RWPE1 (cell line): ENCODE measurements around the gene PAK6.
A peak's percentile ranks its signal among the peaks of the same experiment; 100 is the strongest.

ENCODE experiments used
- CTCF ChIA-PET: fragments of 350-600 bp; sonication (Branson Sonifier 250); formaldehyde crosslinking; extraction: SDS; loops from one replicate; lab custom pipeline; 2021; lab: Yijun Ruan, JAX
- POLR2A ChIA-PET: fragments of 400-600 bp; formaldehyde crosslinking; extraction: SDS; loops from one replicate; lab custom pipeline; 2020; ENCODE audit warnings: antibody characterized with exemption; ENCODE audit not compliant: low non-redundant PET; lab: Yijun Ruan, JAX
- DNase-seq: peaks from one replicate; pipeline ENCODE4 v3.0.0; 2012; ENCODE audit warnings: low spot score
- H3K27ac ChIP-seq: fragments of 450-650 bp; 2 replicates; pipeline ENCODE4 v1.5.1; 2017
- CTCF ChIP-seq: fragments of 450-650 bp; conservative IDR thresholded peaks from 2 replicates; pipeline ENCODE4 v1.5.1; 2017; ENCODE audit warnings: low read depth, mild to moderate bottlenecking

Gene PAK6

DNA sequence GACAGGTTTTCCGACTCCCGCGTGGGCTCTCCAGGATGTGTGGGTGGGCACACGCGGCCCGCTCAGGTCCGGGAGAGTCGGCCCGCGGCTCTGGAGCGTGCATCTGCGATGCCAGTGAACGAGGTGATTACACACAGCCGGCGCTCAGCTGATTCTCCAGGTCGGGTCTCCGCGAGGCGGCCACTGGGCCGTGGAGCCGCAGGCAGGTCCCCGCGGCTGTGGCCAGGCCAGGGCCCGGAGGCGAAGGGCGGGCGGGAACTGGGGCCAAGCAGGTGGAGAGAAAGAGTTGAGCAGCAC lies 13.2 kb downstream of the PAK6 start:
- ChIA-PET CTCF (interaction anchor here (0.5 kb wide), 1 partner anchor 27 kb away, joined by 3 read pairs; no protein-coding TSS in a partner anchor), POLR2A (no interaction called here)
- H3K27ac ChIP-seq = no peak overlapping the region
- no peak for TF ChIP-seq CTCF
- DNase-seq = no peak

DNA sequence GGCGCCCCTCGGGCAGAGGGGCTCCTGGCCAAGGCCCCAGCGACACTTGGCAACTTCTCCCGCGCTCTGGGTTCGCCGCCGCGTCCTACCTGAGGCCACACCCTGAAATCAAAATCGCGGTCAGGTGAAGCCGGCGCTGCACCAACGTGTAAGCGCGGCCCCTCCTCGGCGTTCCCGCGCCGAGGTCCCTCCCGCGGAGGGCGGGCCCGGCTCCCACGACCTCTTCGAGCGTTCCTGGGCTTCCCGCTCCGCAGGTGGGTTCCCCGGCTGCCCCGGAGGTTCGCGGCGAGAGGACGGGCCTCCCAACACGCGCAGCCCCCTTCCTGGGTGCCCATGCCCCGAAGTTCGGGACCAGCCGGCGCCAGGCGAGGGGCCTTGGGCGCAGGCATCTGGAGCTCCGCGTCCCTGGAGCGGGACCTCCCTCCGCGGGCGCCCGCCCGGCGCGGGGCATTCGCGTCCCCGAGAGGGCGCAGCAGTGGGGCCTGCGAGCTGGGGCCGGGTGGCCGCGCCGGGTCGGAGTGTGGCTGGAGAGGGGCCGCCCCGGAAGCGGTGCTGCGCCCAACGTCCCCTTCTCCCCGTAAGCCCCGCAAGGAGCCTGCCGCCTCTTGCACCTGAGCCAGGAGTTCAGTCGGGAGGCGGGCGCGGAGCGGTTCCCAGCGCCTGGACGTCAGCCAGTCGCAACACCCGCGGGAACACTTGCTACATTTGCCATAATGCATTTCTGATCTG lies 13.7 kb downstream of the PAK6 start:
- no peak for DNase-seq
- POLR2A ChIA-PET = no interaction called here
- TF ChIP-seq CTCF = no peak
- H3K27ac ChIP-seq = peak overlapping the region; percentile 1; the same call in 1 of the 2 replicates
- CTCF ChIA-PET = interaction anchor here (0.5 kb wide), 1 partner anchor 27 kb away, joined by 3 read pairs; no protein-coding TSS in a partner anchor

DNA sequence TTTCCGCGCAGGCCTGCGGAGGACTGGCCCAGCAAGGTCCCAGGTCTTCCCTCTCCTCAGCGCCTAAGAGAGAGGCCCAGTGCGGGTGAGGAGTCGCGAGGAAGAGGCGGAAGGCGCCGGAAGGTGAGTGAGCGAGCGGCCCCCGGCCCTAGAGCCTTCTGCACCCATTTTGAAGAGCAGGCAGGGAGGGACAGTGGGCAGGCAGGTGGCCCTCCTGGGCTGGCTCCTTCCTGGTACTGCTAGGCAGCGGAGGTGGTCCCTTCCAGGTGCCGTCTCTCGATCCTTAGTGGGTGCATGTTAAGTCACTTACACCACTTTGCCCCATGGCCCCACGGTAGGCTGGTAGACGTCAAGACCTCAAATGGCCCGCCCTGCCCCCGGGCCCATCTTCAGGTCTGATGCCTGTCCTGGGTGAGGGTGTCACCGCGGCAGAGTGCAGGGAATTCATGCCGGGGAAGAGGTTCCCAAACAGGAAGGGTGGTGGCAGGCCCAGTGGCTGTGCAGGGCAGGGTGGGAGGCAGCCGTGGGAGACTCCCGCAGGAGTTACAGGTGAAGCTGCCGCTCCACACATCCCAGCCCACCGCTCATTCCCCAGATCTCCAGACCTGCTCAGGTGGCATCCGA lies 14.4 kb downstream of the PAK6 start:
- ChIA-PET POLR2A (no interaction called here), CTCF (interaction anchor here (0.6 to 2.2 kb wide), 2 partner anchors 21 to 36 kb away, joined by 4 to 14 read pairs; no protein-coding TSS in a partner anchor)
- H3K27ac ChIP-seq = peak overlapping the region; percentile 1; the same call in 1 of the 2 replicates

GRCh38 chr15:40254452-40254851 lies 15.6 kb downstream of the PAK6 start:
- ChIA-PET CTCF (interaction anchor here (0.6 to 2.2 kb wide), 3 partner anchors 19 to 95 kb away, joined by 4 to 14 read pairs (median 6); no protein-coding TSS in a partner anchor), POLR2A (no interaction called here)
- DNase-seq = no peak
- H3K27ac ChIP-seq = no peak overlapping the region
- TF ChIP-seq CTCF = no peak

More for the DNA sequence above, 14.4 kb downstream of the PAK6 start:
- TF ChIP-seq CTCF = no peak
- no peak for DNase-seq

- no peak for DNase-seq
- POLR2A ChIA-PET = no interaction called here
- TF ChIP-seq CTCF = no peak
- CTCF ChIA-PET = interaction anchor here (1.2 to 2.2 kb wide), 3 partner anchors 16 to 24 kb away, joined by 3 to 14 read pairs (median 6); partner anchors contain the start of gene PAK6
- H3K27ac ChIP-seq = no peak overlapping the region
These were observed 16.2 kb downstream of the PAK6 start for GRCh38 chr15:40255033-40255432.

DNA sequence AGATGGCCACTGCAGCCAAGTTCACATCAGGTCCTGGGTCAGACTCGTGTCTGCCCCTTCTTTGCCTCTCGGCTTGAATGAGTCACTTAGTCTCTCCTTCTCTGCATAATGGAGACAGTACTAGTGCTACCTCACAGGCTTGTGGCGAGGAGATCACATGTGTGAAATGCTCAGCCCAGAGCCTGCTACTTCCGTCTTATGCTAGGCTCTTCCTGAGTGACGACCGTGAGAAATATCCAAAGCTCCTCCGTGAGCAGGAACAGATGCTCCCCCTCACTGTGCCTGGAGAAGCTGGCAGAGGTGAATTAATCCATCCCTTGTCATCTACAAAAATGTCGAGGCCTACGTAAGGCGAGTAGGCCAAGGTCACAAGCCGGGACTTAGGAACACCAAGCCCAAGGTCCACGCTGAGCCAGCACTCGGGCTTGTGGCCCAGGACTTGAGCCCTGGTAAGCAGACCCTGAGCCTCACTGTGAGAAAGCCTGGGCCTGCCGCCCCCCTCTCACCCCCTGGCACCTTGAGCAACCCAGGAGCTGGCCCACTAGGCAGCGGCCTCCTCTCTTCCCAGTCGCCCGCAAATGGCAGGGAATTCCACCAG lies 17.9 kb downstream of the PAK6 start:
- no peak for TF ChIP-seq CTCF
- H3K27ac ChIP-seq = 0 out of 2 replicates have a peak overlapping the region, but pooled peaks have one; percentile 1
- DNase-seq = no peak
- ChIA-PET POLR2A (no interaction called here), CTCF (interaction anchor here (0.9 to 2.2 kb wide), 2 partner anchors 18 to 152 kb away, joined by 5 to 11 read pairs; no protein-coding TSS in a partner anchor)
